ENCODE measurements around the gene CHRNA10.

DNA sequence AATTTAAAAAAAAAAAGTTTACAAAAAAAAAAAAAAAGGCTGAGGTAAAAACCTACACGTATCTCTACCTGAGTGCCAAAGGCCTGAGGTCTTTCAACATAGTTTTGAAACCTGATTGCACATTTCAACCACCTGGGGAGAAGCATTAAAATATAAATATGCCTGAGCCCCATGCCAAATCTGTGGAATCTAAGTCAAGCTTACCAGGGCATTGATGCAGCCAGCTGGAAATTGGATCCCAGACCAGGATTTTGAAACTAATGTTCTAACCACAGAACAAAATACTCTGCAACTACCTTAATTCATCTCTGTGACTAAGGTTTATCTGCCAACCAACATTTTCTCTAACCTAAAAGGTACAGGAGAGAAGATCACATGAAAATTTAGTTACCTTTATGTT, 38.8 kb upstream of the CHRNA10 start:
- TF ChIP-seq POLR2A (IDR thresholded peaks at IDR 0.05; ENCODE audit: low read depth) (no peak), EP300 (IDR thresholded peaks at IDR 0.05) (no peak), POLR2AphosphoS5 (IDR thresholded peaks at IDR 0.05) (no peak)
- TF ChIP-seq, protein P1, sequence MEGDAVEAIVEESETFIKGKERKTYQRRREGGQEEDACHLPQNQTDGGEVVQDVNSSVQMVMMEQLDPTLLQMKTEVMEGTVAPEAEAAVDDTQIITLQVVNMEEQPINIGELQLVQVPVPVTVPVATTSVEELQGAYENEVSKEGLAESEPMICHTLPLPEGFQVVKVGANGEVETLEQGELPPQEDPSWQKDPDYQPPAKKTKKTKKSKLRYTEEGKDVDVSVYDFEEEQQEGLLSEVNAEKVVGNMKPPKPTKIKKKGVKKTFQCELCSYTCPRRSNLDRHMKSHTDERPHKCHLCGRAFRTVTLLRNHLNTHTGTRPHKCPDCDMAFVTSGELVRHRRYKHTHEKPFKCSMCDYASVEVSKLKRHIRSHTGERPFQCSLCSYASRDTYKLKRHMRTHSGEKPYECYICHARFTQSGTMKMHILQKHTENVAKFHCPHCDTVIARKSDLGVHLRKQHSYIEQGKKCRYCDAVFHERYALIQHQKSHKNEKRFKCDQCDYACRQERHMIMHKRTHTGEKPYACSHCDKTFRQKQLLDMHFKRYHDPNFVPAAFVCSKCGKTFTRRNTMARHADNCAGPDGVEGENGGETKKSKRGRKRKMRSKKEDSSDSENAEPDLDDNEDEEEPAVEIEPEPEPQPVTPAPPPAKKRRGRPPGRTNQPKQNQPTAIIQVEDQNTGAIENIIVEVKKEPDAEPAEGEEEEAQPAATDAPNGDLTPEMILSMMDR (IDR thresholded peaks at IDR 0.05) = no peak

Measured in esophagus muscularis mucosa (tissue), 4 donors.